B cell (primary cell): Measurements from ENCODE around the gene NKIRAS2.

Experiments used
- EZH2 ChIP-seq: IDR thresholded peaks from 2 replicates; pipeline ENCODE4 v1.6.1; 2012; ENCODE audit warnings: borderline replicate concordance, low read depth, mild to moderate bottlenecking, moderate library complexity, low read length; ENCODE audit not compliant: insufficient read depth, poor library complexity, severe bottlenecking
- TF ChIP-seq, protein P1 (sequence below): fragments of 200-600 bp; IDR thresholded peaks from one replicate; pipeline ENCODE4 v1.8.0; 2022; ENCODE audit warnings: antibody characterized with exemption, mild to moderate bottlenecking

DNA sequence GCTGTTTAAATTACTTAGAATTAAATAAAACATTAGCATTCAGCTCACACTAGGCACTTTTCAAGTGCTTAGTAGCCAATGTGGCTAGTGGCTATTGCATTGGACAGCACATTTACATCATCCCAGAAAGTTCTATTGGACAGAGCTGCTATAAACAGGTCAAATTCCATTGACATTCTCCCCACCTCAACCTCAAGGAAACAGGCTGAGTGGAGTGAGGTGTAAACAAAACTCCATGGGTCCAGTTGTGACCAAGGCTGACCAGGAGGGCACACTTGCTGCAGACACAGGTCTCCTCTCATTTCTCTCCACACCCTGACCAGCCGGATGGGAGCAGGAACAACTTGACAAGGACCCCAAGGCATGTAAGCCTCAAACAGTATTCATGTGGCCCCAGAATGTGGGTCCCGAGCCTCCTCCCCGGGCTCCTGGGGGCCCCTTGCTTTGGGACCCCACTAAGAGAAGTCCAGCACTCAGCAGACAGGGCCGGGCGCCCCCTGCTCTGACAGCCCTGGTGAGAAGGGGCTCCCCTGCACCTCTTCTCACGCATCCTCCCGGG lies 30.0 kb downstream of the NKIRAS2 start:
- TF ChIP-seq, protein P1, sequence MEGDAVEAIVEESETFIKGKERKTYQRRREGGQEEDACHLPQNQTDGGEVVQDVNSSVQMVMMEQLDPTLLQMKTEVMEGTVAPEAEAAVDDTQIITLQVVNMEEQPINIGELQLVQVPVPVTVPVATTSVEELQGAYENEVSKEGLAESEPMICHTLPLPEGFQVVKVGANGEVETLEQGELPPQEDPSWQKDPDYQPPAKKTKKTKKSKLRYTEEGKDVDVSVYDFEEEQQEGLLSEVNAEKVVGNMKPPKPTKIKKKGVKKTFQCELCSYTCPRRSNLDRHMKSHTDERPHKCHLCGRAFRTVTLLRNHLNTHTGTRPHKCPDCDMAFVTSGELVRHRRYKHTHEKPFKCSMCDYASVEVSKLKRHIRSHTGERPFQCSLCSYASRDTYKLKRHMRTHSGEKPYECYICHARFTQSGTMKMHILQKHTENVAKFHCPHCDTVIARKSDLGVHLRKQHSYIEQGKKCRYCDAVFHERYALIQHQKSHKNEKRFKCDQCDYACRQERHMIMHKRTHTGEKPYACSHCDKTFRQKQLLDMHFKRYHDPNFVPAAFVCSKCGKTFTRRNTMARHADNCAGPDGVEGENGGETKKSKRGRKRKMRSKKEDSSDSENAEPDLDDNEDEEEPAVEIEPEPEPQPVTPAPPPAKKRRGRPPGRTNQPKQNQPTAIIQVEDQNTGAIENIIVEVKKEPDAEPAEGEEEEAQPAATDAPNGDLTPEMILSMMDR = no peak
- TF ChIP-seq EZH2 = no peak
